G401 (cell line): ENCODE measurements around the gene DACH1. TPM values are rescaled to one million over a fixed set of nuclear protein-coding genes. Genes with fewer than 3 reads are reported as not detected.

Experiments used
- DNase-seq: peaks from one replicate; pipeline ENCODE4 v3.0.0-alpha.2; 2015; ENCODE audit warnings: low spot score
- in situ Hi-C: cut with HindIII; loops from 2 replicates; pipeline ENCODE4 v1.10.0; 2016; ENCODE audit warnings: low sequenced_read_pairs, mixed read lengths
- total RNA-seq: library from RNA; depleted of rRNA; stranded (reverse); fragments of >200 nt; shearing (Covaris generic); gene quantifications from 2 replicates; pipeline ENCODE4 v1.2.3, GENCODE V29; 2014

Gene DACH1
- total RNA-seq, 1 experiment from 2014 or later = not detected

- in situ Hi-C loops = no loop called here
- no peak for DNase-seq
These were observed 330.8 kb downstream of the DACH1 start for GRCh38 chr13:71536201-71536600.

- peak; percentile 79 for DNase-seq
- in situ Hi-C loops = no loop called here
These were observed 342.2 kb downstream of the DACH1 start for GRCh38 chr13:71524613-71525304.

GRCh38 chr13:71524245-71524612 is 342.8 kb downstream of the DACH1 start:
- DNase-seq = no peak
- in situ Hi-C loops = no loop called here

GRCh38 chr13:71522941-71523526 is 344.0 kb downstream of the DACH1 start:
- peak; percentile 84 for DNase-seq
- in situ Hi-C loops = no loop called here

- DNase-seq = no peak
- in situ Hi-C loops = no loop called here
These were observed 350.0 kb downstream of the DACH1 start for GRCh38 chr13:71517004-71517403.

GRCh38 chr13:71516521-71516920 is 350.5 kb downstream of the DACH1 start:
- in situ Hi-C loops = no loop called here
- DNase-seq = no peak

GRCh38 chr13:71515744-71516038 is 351.3 kb downstream of the DACH1 start:
- in situ Hi-C loops = no loop called here
- no peak for DNase-seq

GRCh38 chr13:71514900-71515743 is 351.9 kb downstream of the DACH1 start:
- in situ Hi-C loops = no loop called here
- no peak for DNase-seq

GRCh38 chr13:71513411-71514033 is 353.5 kb downstream of the DACH1 start:
- in situ Hi-C loops = no loop called here

GRCh38 chr13:71503781-71504180 is 363.2 kb downstream of the DACH1 start:
- DNase-seq = no peak
- in situ Hi-C loops = no loop called here

More at GRCh38 chr13:71513411-71514033, 353.5 kb downstream of the DACH1 start:
- no peak for DNase-seq

- in situ Hi-C loops = no loop called here
These were observed 367.0 kb downstream of the DACH1 start for GRCh38 chr13:71499944-71500514.

GRCh38 chr13:71499235-71499634 is 367.8 kb downstream of the DACH1 start:
- in situ Hi-C loops = no loop called here

More at GRCh38 chr13:71499944-71500514, 367.0 kb downstream of the DACH1 start:
- DNase-seq = no peak

GRCh38 chr13:71493189-71493588 is 373.8 kb downstream of the DACH1 start:
- no peak for DNase-seq
- in situ Hi-C loops = no loop called here

More at GRCh38 chr13:71499235-71499634, 367.8 kb downstream of the DACH1 start:
- DNase-seq = no peak

GRCh38 chr13:71492346-71492871 is 374.6 kb downstream of the DACH1 start:
- in situ Hi-C loops = no loop called here
- DNase-seq = no peak

- no peak for DNase-seq
- in situ Hi-C loops = no loop called here
These were observed 376.0 kb downstream of the DACH1 start for GRCh38 chr13:71491010-71491409.

GRCh38 chr13:71489041-71489440 is 378.0 kb downstream of the DACH1 start:
- in situ Hi-C loops = no loop called here
- DNase-seq = no peak

- in situ Hi-C loops = no loop called here
- DNase-seq = no peak
These were observed 378.8 kb downstream of the DACH1 start for GRCh38 chr13:71488201-71488600.

GRCh38 chr13:71485913-71486312 is 381.1 kb downstream of the DACH1 start:
- in situ Hi-C loops = no loop called here
- DNase-seq = no peak

- no peak for DNase-seq
- in situ Hi-C loops = no loop called here
These were observed 383.3 kb downstream of the DACH1 start for GRCh38 chr13:71483733-71484132.
